Activated CD4-positive, alpha-beta T cell treated with anti-CD3 and anti-CD28 coated beads, Interleukin-10, Interleukin-2, amounts not matched to agents 100 ng/mL and 50 ng/mL, durations not matched to agents 16 hours and 8 hours (primary cell): Measurements from ENCODE around the gene SP100.

Experiments used
- DNase-seq: peaks from one replicate; pipeline ENCODE4 v3.0.0-alpha.2; 2020

SP100 gene

GRCh38 chr2:230564805-230565779 is 149.1 kb downstream of the SP100 start:
- DNase-seq = no peak

- DNase-seq = peak; percentile 36
Observed at GRCh38 chr2:230569298-230569697, 153.3 kb downstream of the SP100 start.

- DNase-seq = no peak
Observed at GRCh38 chr2:230570987-230571386, 155.0 kb downstream of the SP100 start.

GRCh38 chr2:230575642-230576324 is 159.8 kb downstream of the SP100 start:
- peak; percentile 72 for DNase-seq

- DNase-seq = no peak
Observed at GRCh38 chr2:230577114-230577513, 161.1 kb downstream of the SP100 start.

GRCh38 chr2:230578106-230578505 is 162.1 kb downstream of the SP100 start:
- DNase-seq = peak; percentile 55

- peak; percentile 83 for DNase-seq
Observed at GRCh38 chr2:230582851-230583283, 166.9 kb downstream of the SP100 start.

GRCh38 chr2:230583581-230583980 is 167.6 kb downstream of the SP100 start:
- DNase-seq = no peak

- no peak for DNase-seq
Observed at GRCh38 chr2:230586328-230586982, 170.5 kb downstream of the SP100 start.

- DNase-seq = no peak
Observed at GRCh38 chr2:230589025-230589424, 173.0 kb downstream of the SP100 start.

- peak; percentile 54 for DNase-seq
Observed at GRCh38 chr2:230589497-230590015, 173.6 kb downstream of the SP100 start.

GRCh38 chr2:230590333-230590732 is 174.3 kb downstream of the SP100 start:
- no peak for DNase-seq

- peak; percentile 45 for DNase-seq
Observed at GRCh38 chr2:230591850-230592249, 175.8 kb downstream of the SP100 start.

GRCh38 chr2:230592775-230593174 is 176.8 kb downstream of the SP100 start:
- no peak for DNase-seq
